AG04449 (cell line): Measurements from ENCODE around the gene SLC25A25.
"Not testable (repeated sequence)": the region's sequence is repeated elsewhere in the genome, so short reads cannot be mapped to it uniquely, and the experiment has no call there.

Source experiments
- CTCF ChIA-PET: fragments of 350-600 bp; formaldehyde crosslinking; extraction: SDS; loops from one replicate; lab custom pipeline; 2021; ENCODE audit warnings: antibody characterized with exemption; lab: Yijun Ruan, JAX
- POLR2A ChIA-PET: fragments of 400-600, 350-600 bp; formaldehyde crosslinking; extraction: SDS; loops from one replicate; lab custom pipeline; 2020; ENCODE audit warnings: antibody characterized with exemption, inconsistent platforms; lab: Yijun Ruan, JAX
- DNase-seq: peaks from one replicate; pipeline ENCODE4 v3.0.0-alpha.2; 2010; ENCODE audit warnings: low read depth, low spot score
- H3K4me3 ChIP-seq: 2 replicates; pipeline ENCODE4 v1.5.1; 2011; ENCODE audit warnings: low read depth, mild to moderate bottlenecking, control low read depth, low read length
- CTCF ChIP-seq: IDR thresholded peaks from one replicate; pipeline ENCODE4 v1.5.1; 2011; ENCODE audit warnings: mild to moderate bottlenecking, moderate library complexity, low read length, control low read depth, inconsistent platforms; ENCODE audit not compliant: insufficient read depth; ENCODE audit errors: missing control alignments

Gene SLC25A25

DNA sequence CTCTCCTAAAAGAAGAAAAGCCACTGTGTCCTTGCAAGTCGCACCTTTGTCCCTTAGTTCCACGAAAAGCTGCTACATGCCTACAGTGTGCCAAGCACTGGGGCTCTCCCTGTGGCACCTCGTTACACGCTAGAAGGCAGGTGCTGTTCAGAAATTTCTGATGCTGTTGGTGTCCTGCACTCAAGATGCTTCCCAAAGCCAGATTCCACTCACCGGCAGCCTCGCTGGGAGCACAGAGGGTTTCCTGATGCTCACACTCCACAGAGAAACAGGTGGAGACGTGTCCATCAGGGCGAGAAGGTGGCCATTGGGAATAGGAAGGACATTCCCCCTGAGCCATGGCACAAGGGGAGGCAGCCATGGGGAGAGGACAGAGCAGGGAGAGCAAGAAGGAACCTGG lies 63.3 kb downstream of the SLC25A25 start:
- CTCF ChIA-PET: interaction anchor here (1.1 kb wide), 2 partner anchors 12 to 13 kb away, joined by 3 read pairs; no protein-coding TSS in a partner anchor
- H3K4me3 ChIP-seq, POLR2A ChIA-PET, DNase-seq: not testable (repeated sequence)

DNA sequence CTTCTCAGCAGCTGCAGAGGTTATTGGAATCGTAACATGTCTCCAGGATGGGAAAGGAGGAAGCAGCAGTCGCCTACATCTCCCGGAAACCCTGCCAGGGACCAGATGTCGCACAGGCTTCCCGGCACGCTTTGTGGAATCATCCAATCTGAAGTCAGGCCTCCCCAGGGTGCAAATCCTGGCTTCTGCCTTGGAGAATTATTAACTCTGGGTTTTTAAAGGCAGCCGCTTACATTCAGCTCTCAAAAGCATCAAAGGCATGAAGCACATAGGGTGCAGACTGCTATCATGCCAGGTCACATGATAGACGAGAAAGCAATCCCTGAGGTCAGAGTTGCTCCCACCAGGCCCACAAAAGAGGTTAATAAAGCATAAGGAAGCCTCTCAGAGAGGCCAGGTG lies 64.1 kb downstream of the SLC25A25 start:
- CTCF ChIA-PET: interaction anchor here (1.1 to 1.7 kb wide), 3 partner anchors 10 to 16 kb away, joined by 3 to 5 read pairs (median 3); no protein-coding TSS in a partner anchor
- H3K4me3 ChIP-seq, POLR2A ChIA-PET, DNase-seq: not testable (repeated sequence)

- DNase-seq, POLR2A ChIA-PET: not testable (repeated sequence)
- CTCF ChIA-PET: interaction anchor here (1.9 kb wide), 1 partner anchor 11 kb away, joined by 12 read pairs; no protein-coding TSS in a partner anchor
Observed at GRCh38 chr9:128135561-128135960, 67.5 kb downstream of the SLC25A25 start.

GRCh38 chr9:128136816-128137793 lies 69.1 kb downstream of the SLC25A25 start:
- DNase-seq: no peak
- POLR2A ChIA-PET: interaction anchor here (0.7 to 1.9 kb wide), 2 partner anchors 9 to 54 kb away, joined by 3 to 5 read pairs; no protein-coding TSS in a partner anchor
- CTCF ChIA-PET: interaction anchor here (1.7 to 1.9 kb wide), 3 partner anchors 9 to 19 kb away, joined by 5 to 12 read pairs (median 10); no protein-coding TSS in a partner anchor
- TF ChIP-seq CTCF: no peak
- H3K4me3 ChIP-seq: no peak overlapping the region

More at GRCh38 chr9:128135561-128135960, 67.5 kb downstream of the SLC25A25 start:
- not testable (repeated sequence) for H3K4me3 ChIP-seq

- no peak for DNase-seq
- TF ChIP-seq CTCF: no peak
- ChIA-PET CTCF (interaction anchor here (1.9 kb wide), 1 partner anchor 20 kb away, joined by 10 read pairs; no protein-coding TSS in a partner anchor), POLR2A (interaction anchor here (1.9 kb wide), 1 partner anchor 10 kb away, joined by 5 read pairs; no protein-coding TSS in a partner anchor)
- no peak overlapping the region for H3K4me3 ChIP-seq
Observed at GRCh38 chr9:128138001-128138400, 70.0 kb downstream of the SLC25A25 start.

- no peak for DNase-seq
- TF ChIP-seq CTCF: no peak
- H3K4me3 ChIP-seq: no peak overlapping the region
- ChIA-PET CTCF (no interaction called here), POLR2A (no interaction called here)
Observed at GRCh38 chr9:128139621-128140020, 71.6 kb downstream of the SLC25A25 start.

DNA sequence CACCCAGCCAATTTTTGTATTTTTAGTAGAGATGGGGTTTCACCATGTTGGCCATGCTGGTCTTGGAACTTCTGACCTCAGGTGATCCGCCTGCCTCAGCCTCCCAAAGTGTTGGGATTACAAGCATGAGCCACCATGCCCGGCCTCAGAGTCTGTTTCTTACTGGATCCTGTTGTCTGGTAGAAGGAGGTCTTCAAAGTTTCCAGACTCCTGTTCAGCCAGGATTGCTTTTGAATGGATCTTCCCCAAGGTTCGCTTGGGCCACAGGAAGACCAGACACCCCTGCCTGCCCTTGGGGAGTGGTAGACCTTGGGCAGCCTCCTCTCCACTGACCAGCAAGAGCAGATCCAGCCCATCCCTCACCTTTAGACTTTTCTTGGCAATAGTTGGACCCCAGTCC lies 73.6 kb downstream of the SLC25A25 start:
- ChIA-PET POLR2A (no interaction called here), CTCF (interaction anchor here (1.0 to 1.8 kb wide), 5 partner anchors 9 to 24 kb away, joined by 3 to 5 read pairs (median 3); no protein-coding TSS in a partner anchor)
- H3K4me3 ChIP-seq: no peak overlapping the region
- TF ChIP-seq CTCF: no peak
- DNase-seq: no peak
